Stimulated activated CD8-positive, alpha-beta memory T cell treated with anti-CD3 and anti-CD28 coated beads, Interleukin-4, amount 100 ng/mL, for 1 hour (primary cell): Measurements from ENCODE around the gene PCDHB8.
"Not testable (repeated sequence)": the region's sequence is repeated elsewhere in the genome, so short reads cannot be mapped to it uniquely, and the experiment has no call there.

Source experiments
- DNase-seq, 2 donors: peaks; one replicate each; pipeline ENCODE4 v3.0.0-alpha.2; 2020; ENCODE audit warnings: low read depth in 2 of 2, low spot score in 1 of 2

The PCDHB8 gene

DNA sequence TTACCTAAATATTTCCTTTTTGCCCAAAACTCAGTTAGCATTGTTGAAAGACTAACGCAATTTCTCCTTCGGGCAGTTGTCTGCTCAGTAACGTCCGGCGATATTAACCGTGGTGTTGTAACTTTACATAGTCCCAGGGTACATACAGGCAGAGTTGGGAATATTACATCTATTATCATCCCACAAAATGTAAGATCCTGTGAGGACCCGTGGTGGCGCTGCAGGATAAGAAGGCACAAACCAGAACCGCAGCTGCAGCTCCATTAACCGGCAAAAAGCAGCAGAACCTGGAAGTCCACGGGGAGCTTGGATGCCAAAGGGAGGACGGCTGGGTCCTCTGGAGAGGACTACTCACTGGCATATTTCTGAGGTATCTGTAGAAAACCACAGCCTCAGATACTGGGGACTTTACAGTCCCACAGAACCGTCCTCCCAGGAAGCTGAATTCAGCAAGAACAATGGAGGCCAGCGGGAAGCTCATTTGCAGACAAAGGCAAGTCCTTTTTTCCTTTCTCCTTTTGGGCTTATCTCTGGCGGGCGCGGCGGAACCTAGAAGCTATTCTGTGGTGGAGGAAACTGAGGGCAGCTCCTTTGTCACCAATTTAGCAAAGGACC lies at the start of gene PCDHB8:
TSS of gene PCDHB8 (plus strand) at position 214 of the 615 bp plus-strand sequence. CDS start at position 459, 245 bp downstream.
- not testable (repeated sequence) for DNase-seq

DNA sequence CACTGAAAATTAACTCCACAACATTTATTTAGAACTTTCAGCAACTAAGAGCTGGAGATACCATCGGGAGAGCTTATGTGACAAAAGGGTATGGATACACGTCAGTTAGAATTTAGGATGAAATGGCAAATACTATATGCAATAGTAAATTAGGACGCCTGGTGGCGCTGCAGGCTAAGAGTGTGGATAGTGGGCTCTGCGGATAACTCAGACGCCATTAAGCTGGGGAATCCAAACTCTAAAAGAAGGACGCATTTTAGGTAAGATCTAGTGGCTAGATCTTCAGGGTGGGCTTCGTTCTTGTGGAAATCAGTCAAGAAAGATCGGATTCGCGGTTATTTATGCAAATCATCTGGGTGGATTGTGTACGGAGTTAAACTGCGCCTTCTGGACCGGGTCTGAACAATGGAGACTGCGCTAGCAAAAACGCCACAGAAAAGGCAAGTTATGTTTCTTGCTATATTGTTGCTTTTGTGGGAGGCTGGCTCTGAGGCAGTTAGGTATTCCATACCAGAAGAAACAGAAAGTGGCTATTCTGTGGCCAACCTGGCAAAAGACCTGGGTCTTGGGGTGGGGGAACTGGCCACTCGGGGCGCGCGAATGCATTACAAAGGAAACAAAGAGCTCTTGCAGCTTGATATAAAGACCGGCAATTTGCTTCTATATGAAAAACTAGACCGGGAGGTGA lies 42.4 kb upstream of the PCDHB8 start, which contains the start of gene PCDHB5:
TSS of gene PCDHB5 (plus strand) at position 177 of the 688 bp plus-strand sequence. CDS start at position 406, 229 bp downstream.
- no peak for DNase-seq

DNA sequence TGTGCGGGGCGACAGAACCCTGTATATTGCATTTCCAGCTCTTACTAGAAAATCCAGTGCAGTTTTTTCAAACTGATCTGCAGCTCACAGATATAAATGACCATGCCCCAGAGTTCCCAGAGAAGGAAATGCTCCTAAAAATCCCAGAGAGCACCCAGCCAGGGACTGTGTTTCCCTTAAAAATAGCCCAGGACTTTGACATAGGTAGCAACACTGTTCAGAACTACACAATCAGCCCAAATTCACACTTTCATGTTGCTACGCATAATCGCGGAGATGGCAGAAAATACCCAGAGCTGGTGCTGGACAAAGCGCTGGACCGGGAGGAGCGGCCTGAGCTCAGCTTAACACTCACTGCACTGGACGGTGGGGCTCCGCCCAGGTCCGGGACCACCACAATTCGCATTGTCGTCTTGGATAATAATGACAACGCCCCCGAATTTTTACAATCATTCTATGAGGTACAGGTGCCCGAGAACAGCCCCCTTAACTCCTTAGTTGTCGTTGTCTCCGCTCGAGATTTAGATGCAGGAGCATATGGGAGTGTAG lies 41.8 kb upstream of the PCDHB8 start:
- DNase-seq = no peak

DNA sequence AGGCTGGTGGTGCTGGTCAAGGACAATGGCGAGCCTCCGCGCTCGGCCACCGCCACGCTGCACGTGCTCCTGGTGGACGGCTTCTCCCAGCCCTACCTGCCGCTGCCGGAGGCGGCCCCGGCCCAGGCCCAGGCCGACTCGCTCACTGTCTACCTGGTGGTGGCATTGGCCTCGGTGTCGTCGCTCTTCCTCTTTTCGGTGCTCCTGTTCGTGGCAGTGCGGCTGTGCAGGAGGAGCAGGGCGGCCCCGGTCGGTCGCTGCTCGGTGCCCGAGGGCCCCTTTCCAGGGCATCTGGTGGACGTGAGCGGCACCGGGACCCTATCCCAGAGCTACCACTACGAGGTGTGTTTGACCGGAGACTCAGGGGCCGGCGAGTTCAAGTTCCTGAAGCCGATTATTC lies 40.2 kb upstream of the PCDHB8 start:
- DNase-seq = not testable (repeated sequence)

DNA sequence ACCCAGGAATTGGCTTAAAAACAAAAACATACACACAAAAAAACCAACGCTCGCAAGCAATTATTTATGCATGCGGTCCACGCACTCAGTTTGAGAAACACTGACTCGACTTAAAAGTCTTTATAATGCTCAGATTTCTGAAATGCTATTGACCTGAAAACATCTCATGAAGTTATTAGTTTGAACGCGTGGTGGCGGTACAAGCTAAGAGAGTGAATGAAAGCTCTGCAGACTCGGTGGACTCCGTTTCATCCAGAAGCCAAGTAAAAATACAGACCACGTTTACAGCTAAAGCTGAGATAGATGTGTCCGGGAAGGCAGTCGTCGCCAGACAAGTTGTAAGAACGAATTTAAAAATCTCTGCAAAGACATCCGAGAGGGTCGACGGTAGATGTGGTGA lies 27.8 kb upstream of the PCDHB8 start, which contains the start of gene PCDHB6:
TSS of gene PCDHB6 (plus strand) at position 246 of the 400 bp plus-strand sequence. CDS start 201 bp downstream, outside the sequence.
- DNase-seq = no peak

DNA sequence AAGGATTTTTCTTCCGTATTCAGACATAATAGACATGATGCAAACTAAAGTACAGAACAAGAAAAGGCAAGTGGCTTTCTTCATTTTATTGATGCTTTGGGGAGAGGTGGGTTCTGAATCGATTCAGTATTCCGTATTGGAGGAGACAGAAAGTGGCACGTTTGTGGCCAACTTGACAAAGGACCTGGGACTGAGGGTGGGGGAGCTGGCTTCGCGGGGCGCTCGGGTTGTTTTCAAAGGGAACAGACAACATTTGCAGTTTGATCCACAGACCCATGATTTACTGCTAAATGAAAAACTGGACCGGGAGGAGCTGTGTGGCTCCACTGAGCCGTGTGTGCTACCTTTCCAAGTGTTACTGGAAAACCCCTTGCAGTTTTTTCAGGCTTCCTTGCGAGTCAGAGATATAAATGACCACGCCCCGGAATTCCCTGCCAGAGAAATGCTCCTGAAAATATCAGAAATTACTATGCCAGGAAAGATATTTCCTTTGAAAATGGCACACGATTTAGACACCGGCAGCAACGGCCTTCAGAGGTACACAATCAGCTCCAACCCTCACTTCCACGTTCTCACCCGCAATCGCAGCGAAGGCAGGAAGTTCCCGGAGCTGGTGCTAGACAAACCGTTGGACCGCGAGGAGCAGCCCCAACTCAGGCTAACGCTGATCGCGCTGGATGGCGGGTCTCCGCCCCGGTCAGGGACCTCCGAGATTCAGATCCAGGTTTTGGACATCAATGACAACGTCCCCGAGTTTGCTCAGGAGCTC lies 27.2 kb upstream of the PCDHB8 start:
- DNase-seq = no peak

DNA sequence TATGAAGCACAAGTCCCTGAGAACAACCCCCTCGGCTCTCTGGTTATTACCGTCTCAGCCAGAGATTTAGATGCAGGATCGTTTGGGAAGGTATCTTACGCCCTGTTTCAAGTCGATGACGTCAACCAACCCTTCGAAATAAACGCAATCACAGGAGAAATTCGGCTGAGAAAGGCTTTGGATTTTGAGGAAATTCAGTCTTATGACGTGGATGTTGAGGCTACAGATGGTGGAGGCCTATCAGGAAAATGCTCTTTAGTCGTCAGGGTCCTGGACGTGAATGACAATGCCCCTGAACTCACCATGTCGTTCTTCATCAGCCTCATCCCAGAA lies 26.6 kb upstream of the PCDHB8 start:
- DNase-seq = no peak

DNA sequence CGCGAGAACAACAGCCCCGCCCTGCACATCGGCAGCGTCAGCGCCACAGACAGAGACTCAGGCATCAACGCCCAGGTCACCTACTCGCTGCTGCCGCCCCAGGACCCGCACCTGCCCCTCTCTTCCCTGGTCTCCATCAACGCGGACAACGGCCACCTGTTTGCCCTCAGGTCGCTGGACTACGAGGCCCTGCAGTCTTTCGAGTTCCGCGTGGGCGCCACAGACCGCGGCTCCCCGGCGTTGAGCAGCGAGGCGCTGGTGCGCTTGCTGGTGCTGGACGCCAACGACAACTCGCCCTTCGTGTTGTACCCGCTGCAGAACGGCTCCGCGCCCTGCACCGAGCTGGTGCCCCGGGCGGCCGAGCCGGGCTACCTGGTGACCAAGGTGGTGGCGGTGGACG lies 26.0 kb upstream of the PCDHB8 start:
- DNase-seq = not testable (repeated sequence)

DNA sequence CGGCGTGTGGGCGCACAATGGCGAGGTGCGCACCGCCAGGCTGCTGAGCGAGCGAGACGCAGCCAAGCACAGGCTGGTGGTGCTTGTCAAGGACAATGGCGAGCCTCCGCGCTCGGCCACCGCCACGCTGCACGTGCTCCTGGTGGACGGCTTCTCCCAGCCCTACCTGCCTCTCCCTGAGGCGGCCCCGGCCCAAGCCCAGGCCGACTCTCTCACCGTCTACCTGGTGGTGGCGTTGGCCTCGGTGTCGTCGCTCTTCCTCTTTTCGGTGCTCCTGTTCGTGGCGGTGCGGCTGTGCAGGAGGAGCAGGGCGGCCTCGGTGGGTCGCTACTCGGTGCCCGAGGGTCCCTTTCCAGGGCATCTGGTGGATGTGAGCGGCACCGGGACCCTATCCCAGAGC lies 25.5 kb upstream of the PCDHB8 start:
- not testable (repeated sequence) for DNase-seq

DNA sequence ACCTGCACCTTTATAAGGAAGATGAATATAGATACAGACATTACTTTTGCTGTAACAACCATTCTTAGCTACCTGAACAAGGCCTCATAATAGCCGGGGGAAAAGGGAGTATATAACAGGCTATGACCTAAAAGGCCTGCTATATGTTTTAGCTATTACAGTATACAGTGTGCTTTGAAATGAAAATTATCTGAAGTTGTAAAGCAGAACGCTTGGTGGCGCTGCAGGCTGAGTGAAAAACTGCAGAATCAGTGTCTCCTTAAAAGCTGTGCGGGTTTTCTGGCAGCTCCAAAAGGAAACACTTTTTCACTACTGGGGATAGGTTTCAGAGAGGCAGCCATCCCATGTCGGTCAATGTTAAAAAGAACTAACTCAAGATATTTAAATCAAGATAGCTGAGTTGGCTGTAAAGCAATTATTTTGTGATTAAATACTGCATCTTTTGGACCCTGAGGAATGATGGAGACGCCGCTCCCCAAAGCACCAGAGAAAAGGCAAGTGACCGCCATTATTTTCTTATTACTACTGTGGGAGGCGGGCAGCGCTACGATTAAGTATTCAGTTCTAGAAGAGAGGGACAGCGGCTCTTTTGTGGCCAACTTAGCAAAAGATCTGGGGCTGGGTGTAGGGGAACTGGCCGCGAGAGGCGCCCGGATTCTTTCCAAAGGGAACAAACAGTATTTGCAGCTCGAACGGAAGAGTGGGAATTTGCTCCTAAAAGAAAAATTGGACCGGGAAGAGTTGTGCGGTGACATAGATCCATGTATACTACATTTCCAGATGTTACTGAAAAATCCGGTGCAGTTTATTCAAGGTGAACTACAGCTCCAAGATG lies 21.8 kb upstream of the PCDHB8 start:
- DNase-seq = no peak

DNA sequence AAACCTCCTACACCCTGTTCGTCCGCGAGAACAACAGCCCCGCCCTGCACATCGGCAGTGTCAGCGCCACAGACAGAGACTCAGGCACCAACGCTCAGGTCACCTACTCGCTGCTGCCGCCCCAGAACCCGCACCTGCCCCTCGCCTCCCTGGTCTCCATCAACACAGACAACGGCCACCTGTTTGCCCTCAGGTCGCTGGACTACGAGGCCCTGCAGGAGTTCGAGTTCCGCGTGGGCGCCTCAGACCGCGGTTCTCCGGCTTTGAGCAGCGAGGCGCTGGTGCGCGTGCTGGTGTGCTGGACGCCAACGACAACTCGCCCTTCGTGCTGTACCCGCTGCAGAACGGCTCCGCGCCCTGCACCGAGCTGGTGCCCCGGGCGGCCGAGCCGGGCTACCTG lies 20.2 kb upstream of the PCDHB8 start:
- DNase-seq = not testable (repeated sequence)

DNA sequence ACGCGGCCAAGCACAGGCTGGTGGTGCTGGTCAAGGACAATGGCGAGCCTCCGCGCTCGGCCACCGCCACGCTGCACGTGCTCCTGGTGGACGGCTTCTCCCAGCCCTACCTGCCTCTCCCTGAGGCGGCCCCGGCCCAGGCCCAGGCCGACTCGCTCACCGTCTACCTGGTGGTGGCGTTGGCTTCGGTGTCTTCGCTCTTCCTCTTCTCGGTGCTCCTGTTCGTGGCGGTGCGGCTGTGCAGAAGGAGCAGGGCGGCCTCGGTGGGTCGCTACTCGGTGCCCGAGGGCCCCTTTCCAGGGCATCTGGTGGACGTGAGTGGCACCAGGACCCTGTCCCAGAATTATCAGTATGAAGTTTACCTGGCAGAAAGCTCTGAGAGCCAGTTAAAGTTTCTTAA lies 19.7 kb upstream of the PCDHB8 start:
- DNase-seq = not testable (repeated sequence)

DNA sequence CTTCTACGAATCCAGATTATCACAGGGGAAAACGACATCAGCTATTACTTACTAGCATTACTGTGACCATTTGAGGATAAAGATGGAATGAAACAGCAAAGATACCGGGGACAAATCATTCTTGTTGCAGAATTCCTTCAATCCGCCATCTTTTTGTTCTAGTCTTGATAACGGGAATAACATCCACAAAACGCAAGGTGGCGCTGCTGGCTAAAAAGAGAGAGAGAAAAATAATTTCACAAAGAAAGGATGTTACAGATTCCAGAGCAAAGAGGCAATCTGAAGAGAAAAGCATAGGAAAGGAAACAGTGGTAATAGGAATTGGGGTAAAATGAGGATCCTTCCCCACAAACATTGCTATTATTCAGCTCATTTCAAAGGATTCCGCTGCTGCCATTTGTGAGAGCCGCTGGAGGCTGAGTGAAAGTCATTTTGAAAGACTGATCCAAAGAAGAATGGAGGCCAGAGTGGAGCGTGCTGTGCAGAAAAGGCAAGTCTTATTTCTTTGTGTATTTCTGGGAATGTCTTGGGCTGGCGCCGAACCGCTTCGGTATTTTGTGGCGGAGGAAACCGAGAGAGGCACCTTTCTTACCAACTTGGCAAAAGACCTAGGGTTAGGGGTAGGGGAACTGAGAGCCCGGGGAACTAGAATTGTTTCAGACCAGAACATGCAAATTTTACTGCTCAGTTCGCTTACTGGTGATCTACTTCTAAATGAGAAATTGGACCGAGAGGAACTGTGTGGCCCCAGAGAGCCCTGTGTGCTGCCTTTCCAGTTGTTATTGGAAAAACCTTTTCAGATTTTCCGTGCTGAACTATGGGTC lies 5.0 kb upstream of the PCDHB8 start, which contains the start of gene PCDHB7:
TSS of gene PCDHB7 (plus strand) at position 264 of the 824 bp plus-strand sequence. CDS start at position 456, 192 bp downstream.
- no peak for DNase-seq

DNA sequence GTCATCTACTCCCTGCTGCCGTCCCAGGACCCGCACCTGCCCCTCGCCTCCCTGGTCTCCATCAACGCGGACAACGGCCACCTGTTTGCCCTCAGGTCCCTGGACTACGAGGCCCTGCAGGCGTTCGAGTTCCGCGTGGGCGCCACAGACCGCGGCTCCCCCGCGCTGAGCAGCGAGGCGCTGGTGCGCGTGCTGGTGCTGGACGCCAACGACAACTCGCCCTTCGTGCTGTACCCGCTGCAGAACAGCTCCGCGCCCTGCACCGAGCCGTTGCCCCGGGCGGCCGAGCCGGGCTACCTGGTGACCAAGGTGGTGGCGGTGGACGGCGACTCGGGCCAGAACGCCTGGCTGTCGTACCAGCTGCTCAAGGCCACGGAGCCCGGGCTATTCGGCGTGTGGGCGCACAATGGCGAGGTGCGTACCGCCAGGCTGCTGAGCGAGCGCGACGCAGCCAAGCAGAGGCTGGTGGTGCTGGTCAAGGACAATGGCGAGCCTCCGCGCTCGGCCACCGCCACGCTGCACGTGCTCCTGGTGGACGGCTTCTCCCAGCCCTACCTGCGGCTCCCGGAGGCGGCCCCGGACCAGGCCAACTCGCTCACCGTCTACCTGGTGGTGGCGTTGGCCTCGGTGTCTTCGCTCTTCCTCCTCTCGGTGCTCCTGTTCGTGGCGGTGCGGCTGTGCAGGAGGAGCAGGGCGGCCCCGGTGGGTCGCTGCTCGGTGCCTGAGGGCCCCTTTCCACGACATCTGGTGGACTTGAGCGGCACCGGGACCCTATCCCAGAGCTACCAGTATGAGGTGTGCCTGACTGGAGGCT lies 3.1 kb upstream of the PCDHB8 start:
- not testable (repeated sequence) for DNase-seq

DNA sequence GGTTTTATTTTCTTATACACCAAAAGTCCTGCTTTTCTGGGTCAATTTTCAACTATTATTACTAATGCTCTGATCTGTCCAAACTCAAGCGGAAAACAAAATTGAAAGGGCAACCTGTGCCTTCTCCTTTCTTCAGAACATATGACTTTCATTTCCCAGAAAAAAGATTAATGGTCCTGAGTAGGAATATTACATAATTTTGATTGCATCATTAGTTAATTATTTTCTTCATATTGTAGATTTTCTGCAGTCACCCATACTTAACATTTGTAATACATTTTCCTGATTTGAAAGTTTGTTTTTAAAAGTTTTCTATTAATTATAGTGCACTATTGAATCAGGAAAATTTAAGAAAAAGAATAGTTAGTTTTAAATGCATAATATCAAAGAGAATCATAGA lies 1.7 kb upstream of the PCDHB8 start:
- DNase-seq = no peak

DNA sequence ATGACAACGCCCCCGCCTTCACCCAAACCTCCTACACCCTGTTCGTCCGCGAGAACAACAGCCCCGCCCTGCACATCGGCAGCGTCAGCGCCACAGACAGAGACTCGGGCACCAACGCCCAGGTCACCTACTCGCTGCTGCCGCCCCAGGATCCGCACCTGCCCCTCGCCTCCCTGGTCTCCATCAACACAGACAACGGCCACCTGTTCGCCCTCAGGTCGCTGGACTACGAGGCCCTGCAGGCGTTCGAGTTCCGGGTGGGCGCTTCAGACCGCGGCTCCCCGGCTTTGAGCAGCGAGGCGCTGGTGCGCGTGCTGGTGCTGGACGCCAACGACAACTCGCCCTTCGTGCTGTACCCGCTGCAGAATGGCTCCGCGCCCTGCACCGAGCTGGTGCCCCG lies 1.8 kb downstream of the PCDHB8 start:
- not testable (repeated sequence) for DNase-seq

DNA sequence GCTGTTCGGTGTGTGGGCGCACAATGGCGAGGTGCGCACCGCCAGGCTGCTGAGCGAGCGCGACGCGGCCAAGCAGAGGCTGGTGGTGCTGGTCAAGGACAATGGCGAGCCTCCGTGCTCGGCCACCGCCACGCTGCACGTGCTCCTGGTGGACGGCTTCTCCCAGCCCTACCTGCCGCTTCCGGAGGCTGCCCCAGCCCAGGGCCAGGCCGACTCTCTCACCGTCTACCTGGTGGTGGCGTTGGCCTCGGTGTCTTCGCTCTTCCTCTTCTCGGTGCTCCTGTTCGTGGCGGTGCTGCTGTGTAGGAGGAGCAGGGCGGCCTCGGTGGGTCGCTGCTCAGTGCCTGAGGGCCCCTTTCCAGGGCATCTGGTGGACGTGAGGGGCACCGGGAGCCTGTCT lies 2.3 kb downstream of the PCDHB8 start:
- not testable (repeated sequence) for DNase-seq

DNA sequence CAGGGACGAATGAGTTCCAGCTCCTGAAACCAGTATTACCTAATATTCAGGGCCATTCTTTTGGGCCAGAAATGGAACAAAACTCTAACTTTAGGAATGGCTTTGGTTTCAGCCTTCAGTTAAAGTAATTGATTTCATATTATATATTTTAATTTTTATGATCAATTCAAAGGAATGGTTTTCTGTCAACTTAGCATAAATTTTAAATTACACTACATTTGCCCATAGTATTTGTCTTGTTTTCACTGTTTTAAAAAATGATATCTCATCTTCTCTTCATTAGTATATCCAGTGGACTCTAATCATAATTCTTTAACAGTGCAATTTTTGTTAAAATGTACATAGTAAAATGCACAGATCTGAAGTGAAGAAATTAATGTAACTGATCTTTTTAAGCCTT lies 2.7 kb downstream of the PCDHB8 start:
- DNase-seq = no peak

DNA sequence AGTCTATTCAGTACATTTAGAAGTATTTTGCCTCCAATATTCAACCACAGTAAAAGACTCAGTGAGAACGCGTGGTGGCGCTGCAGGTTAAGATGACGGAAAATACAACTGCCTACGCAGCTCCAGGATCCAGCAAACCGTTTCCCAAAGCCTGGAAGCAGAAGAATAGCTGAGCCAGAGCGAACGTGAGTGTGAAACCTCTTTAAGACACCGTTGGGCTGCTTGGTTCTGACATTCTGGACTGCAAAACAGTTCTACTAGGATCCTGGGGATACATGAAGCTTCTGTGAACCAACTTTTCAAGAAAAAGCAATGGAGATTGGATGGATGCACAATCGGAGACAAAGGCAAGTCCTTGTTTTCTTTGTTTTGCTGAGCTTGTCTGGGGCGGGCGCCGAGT lies 4.7 kb downstream of the PCDHB8 start, which contains the start of gene PCDHB16:
TSS of gene PCDHB16 (plus strand) at position 140 of the 400 bp plus-strand sequence. CDS start at position 313, 173 bp downstream.
- DNase-seq = no peak
